Panc1 (cell line): Measurements from ENCODE around the gene CDK5.

Experiments used
- POLR2AphosphoS5 ChIP-seq: IDR thresholded peaks from 2 replicates; pipeline ENCODE4 v1.6.1; 2012; ENCODE audit warnings: mild to moderate bottlenecking, low read depth, low read length, moderate library complexity
- REST ChIP-seq, 2 experiments: IDR thresholded peaks; 2 replicates each; pipeline ENCODE4 v1.6.1; 2011 to 2012; ENCODE audit warnings: low read depth in 2 of 2, control low read depth in 1 of 2, low read length in 1 of 2, mild to moderate bottlenecking in 1 of 2, moderate library complexity in 1 of 2; ENCODE audit not compliant: insufficient read depth in 1 of 2
- TCF7L2 ChIP-seq: IDR thresholded peaks from 2 replicates; pipeline ENCODE4 v1.6.1; 2011; ENCODE audit warnings: mild to moderate bottlenecking, low read depth, low read length, inconsistent platforms
- TF ChIP-seq, protein P1 (sequence below): fragments of 450-650 bp; IDR thresholded peaks from 2 replicates; pipeline ENCODE4 v1.5.1; 2017; ENCODE audit warnings: mild to moderate bottlenecking

DNA sequence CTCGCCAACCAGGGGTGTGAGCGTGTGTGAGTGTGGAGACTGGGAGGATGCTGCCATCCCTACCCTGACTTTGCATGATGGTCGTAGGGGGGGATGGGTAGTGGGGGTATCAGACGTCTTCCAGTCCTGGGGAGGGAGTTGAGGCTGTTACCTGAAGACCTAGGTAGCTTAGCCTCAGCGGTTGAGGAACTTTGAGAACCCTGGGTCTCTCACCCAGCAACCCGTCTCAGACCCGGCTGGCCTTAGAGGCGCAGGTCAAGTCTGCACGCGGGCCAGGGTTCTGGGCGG, 4.4 kb upstream of the CDK5 start:
- TF ChIP-seq, protein P1, sequence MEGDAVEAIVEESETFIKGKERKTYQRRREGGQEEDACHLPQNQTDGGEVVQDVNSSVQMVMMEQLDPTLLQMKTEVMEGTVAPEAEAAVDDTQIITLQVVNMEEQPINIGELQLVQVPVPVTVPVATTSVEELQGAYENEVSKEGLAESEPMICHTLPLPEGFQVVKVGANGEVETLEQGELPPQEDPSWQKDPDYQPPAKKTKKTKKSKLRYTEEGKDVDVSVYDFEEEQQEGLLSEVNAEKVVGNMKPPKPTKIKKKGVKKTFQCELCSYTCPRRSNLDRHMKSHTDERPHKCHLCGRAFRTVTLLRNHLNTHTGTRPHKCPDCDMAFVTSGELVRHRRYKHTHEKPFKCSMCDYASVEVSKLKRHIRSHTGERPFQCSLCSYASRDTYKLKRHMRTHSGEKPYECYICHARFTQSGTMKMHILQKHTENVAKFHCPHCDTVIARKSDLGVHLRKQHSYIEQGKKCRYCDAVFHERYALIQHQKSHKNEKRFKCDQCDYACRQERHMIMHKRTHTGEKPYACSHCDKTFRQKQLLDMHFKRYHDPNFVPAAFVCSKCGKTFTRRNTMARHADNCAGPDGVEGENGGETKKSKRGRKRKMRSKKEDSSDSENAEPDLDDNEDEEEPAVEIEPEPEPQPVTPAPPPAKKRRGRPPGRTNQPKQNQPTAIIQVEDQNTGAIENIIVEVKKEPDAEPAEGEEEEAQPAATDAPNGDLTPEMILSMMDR, result no peak
- TF ChIP-seq POLR2AphosphoS5 (peak; percentile 65), TCF7L2 (no peak), REST (IDR thresholded peaks at IDR 0.05; ENCODE audit: insufficient read depth in 1 of 2, low read depth in 2 of 2, low read length in 1 of 2) (no peak)
